ENCODE data around the gene ECT2.

- no peak for TF ChIP-seq CTCF (IDR thresholded peaks at IDR 0.05)
- no peak for TF ChIP-seq EP300 (IDR thresholded peaks at IDR 0.05)
- no peak for TF ChIP-seq POLR2A (IDR thresholded peaks at IDR 0.05)
Measured at GRCh38 chr3:172804323-172804722, 53.8 kb downstream of the ECT2 start.

Measured in ovary (tissue), 3 donors.